Ureter (tissue), 1 donor: ENCODE measurements around the gene AEBP2. TPM values are rescaled to one million over a fixed set of nuclear protein-coding genes. Genes with fewer than 3 reads are reported as not detected.
"Not testable (repeated sequence)": the region's sequence is repeated elsewhere in the genome, so short reads cannot be mapped to it uniquely, and the experiment has no call there.

Source experiments
- DNase-seq: peaks from one replicate; pipeline ENCODE4 v3.0.0-alpha.2; 2020; ENCODE audit warnings: low spot score
- total RNA-seq: library from RNA; stranded (reverse); gene quantifications from one replicate; pipeline ENCODE4 v1.2.4, GENCODE V29; 2023
- donor health status: DM: yes; HTN: yes; CAD: no.

AEBP2 gene
- total RNA-seq, 1 donor from 2014 or later = 67.1 TPM

GRCh38 chr12:19421503-19422282 is 17.6 kb upstream of the AEBP2 start:
- DNase-seq = peak; percentile 1

GRCh38 chr12:19423166-19423930 is 15.9 kb upstream of the AEBP2 start:
- DNase-seq = no peak

- DNase-seq = no peak
Measured at GRCh38 chr12:19428246-19428645, 11.0 kb upstream of the AEBP2 start.

GRCh38 chr12:19429491-19429890 is 9.8 kb upstream of the AEBP2 start:
- not testable (repeated sequence) for DNase-seq

- DNase-seq = no peak
Measured at GRCh38 chr12:19430988-19431387, 8.3 kb upstream of the AEBP2 start.

- DNase-seq = peak; percentile 76
Measured at GRCh38 chr12:19431407-19432308, 7.6 kb upstream of the AEBP2 start.

GRCh38 chr12:19432309-19433170 is 6.8 kb upstream of the AEBP2 start:
- no peak for DNase-seq

GRCh38 chr12:19434538-19434937 is 4.8 kb upstream of the AEBP2 start:
- DNase-seq = no peak

- no peak for DNase-seq
Measured at GRCh38 chr12:19435831-19436497, 3.3 kb upstream of the AEBP2 start.

GRCh38 chr12:19436931-19437330 is 2.4 kb upstream of the AEBP2 start:
- no peak for DNase-seq

- no peak for DNase-seq
Measured at GRCh38 chr12:19437996-19438395, 1.3 kb upstream of the AEBP2 start.

- DNase-seq = peak; percentile 65
Measured at GRCh38 chr12:19440019-19440858, 947 bp downstream of the AEBP2 start.

- no peak for DNase-seq
Measured at GRCh38 chr12:19440916-19441315, 1.6 kb downstream of the AEBP2 start.

GRCh38 chr12:19443585-19443984 is 4.3 kb downstream of the AEBP2 start:
- DNase-seq = no peak

- DNase-seq = no peak
Measured at GRCh38 chr12:19444097-19444496, 4.8 kb downstream of the AEBP2 start.

GRCh38 chr12:19447386-19447785 is 8.1 kb downstream of the AEBP2 start:
- no peak for DNase-seq

- no peak for DNase-seq
Measured at GRCh38 chr12:19449814-19450213, 10.5 kb downstream of the AEBP2 start.

- DNase-seq = no peak
Measured at GRCh38 chr12:19450362-19450761, 11.1 kb downstream of the AEBP2 start.

- DNase-seq = no peak
Measured at GRCh38 chr12:19451196-19451595, 11.9 kb downstream of the AEBP2 start.

GRCh38 chr12:19453961-19454360 is 14.7 kb downstream of the AEBP2 start:
- no peak for DNase-seq
